NCI-H1436 treated with DMSO at 0.1 percent for 48 hours (cell line): Measurements from ENCODE around the gene PTPRT.

Experiments used
- DNase-seq: peaks from one replicate; lab custom pipeline; 2025; lab: John Stamatoyannopoulos, UW

PTPRT gene

DNA sequence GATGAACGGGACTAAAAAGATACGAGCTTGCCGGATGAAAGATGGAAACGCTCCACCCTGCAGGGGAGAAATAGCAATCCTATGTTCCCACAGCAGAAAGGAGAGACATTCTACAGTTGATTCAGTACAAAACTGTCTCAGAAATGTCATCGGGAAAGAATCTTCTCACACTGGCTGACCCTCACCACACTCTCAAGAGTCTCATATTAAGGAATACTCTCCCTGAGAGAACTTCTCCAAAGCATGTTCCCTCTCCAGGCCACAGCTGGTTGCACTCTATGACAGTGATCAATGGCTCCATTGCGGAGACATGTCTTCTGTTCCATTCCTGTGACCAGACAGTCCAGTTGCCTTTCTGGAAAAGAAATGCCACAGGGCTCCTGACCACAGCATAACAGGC, 813.6 kb downstream of the PTPRT start:
- no peak for DNase-seq

DNA sequence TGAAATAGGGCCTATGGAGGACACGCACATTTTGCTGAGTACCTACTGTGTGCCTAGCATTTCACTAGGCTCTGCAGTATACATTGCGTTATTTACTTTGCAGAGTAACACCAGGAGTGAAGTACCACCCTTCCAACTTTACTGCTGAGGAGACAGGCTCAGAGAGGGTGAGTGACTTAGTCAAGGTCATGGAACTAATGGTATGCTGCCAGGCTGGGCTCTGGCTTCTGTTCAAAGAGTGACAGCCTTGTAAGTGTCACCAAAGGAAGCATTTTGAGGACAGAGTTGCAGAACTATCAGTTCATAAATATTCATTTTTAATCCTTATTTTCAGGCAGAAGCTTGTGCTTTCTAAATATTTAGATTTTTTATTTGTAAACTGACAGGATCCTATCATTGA, 816.7 kb downstream of the PTPRT start:
- no peak for DNase-seq

GRCh38 chr20:42370075-42370474, 819.6 kb downstream of the PTPRT start:
- DNase-seq = no peak

GRCh38 chr20:42368910-42369309, 820.8 kb downstream of the PTPRT start:
- no peak for DNase-seq

DNA sequence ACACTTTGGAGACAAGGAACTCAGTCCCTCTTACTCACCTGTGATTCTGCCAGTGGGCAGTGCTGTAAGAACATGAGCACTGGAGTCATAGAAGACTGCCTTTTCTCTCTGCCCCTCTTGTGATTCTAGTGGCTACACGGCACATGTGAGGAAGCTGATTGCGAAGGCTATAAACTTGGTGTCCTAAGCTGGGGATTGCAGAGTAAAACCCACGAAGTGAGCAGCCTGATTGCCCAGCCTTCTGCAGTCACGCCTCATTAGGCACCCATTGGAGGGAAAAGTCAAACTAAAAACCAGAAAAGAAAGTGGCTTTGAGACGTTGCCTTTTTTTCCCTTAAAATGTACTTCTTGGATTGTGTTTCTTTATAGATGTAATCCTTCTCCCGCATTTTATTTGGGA, 823.1 kb downstream of the PTPRT start:
- DNase-seq = no peak

- DNase-seq = no peak
These were observed 825.3 kb downstream of the PTPRT start for GRCh38 chr20:42364446-42364845.

DNA sequence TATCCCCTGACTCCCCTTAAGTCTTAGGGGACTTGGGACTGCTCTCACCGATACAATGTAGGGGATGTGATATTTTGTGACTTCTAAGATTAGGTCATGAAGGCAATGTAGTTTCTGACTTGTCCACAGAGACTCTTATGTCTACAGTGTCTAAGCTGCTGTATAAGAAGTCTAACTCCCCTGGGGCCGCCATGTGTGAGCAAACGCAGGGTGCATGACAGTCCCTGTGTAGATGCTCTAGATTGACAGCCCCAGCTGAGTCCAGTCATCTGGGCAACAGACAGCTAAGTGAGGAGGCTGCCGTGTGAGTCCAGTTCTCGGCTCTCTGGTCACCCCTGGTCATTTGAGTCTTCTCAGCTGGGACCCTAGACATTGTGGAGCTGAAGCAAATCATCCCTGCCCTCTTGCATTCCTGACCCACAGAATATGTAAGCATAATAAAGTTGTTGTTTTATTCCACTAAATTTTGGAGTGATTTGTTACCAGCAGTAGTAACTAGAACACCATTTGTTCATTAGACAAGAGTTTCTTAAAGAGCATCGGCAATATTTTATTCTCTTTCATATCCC, 828.2 kb downstream of the PTPRT start:
- DNase-seq = no peak

DNA sequence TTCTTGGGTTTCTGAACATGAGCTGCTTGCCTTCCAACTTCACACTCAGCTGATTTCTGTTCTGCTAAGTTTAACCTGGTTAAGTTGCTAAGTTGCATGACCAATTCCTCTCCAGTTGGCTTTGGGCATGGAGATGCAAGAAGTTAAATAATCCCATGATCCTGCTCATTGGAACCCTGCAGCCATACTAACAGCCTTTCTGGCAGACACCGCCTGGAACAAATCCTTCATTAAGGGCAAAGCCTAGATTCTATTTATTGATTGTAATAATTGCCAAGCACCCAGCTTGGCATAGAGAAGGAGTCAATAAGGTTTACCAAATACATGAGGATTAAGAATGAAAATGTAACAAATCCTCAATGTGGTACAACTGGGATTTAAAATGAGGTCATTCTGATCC, 829.1 kb downstream of the PTPRT start:
- no peak for DNase-seq

DNA sequence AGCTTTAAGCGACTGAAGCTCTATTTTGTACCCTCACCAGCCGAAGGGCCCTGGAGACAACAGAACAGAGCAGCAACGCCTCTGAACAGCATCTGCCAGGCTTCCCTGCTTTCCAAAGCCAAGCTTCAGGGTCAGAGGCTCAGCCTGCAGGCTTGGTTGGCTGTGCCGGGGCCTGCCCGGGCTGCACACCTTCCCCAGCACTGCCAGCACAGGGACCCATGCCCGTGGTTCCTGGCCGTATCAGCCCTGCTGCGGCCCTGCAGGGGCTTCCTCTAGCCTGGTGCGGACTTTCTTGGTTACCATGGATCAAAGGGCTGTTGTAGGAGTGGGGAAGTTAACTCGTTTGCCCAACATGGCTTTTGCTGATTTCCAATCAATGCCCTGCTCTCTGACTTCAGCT, 830.1 kb downstream of the PTPRT start:
- DNase-seq = no peak

DNA sequence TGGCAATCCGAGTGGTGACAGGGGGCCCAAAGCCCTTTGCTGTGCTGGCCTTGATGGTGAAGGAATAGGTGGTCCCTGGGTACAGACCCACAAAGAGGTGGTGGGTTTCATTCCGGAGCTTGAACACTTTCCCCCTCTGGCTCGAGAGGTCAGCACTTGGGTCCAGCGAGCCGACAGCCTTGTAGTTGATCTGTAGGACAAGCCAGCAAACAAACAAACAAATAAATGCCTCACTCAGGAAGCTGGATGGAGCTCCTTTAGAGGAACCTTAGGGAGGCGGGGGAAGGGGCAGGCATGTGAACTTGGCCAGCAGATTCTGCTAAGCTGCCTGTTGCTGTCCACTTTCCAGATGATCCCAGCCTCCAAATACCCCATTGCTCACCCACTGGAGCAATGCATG, 837.6 kb downstream of the PTPRT start:
- DNase-seq = no peak

DNA sequence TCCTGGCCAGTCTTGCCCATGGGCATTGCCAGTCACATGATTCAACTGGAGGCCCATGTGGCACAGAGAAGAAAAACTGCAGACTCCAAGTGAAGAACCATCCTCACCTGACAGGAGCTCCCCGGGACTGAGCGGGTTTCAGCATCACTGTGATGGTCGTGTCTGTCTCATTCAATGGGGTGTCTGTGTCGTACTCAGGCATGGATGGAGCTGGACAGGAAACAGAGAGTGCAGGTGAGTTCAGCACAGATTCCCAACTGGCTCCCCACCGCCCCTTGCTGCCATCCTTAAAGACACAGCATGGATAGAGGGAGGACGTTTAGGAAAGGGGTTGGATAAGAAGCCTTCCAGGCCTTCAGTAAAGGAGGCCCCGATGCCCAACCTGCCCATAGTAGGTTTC, 839.2 kb downstream of the PTPRT start:
- DNase-seq = no peak

- no peak for DNase-seq
These were observed 843.2 kb downstream of the PTPRT start for GRCh38 chr20:42346189-42347170.

DNA sequence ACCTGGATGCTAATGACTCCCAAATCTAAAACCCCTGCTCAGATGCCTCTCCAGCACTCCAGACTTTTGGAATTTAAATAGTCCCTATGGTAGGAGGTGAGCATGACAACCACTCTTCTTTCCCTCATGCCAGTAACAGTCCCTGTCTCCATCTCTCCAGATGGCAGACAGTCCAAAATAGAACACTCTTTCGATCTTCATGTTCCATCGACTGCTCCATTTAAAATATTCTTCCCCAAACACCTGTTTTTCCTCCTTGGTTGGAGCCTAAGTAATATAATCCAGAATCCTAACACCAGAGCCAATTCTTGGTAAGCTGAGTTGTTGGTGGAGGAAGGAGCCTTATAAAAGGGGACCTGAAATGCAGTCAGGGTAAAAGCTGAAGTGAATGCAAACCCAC, 848.1 kb downstream of the PTPRT start:
- no peak for DNase-seq

GRCh38 chr20:42340368-42340767, 849.3 kb downstream of the PTPRT start:
- no peak for DNase-seq

DNA sequence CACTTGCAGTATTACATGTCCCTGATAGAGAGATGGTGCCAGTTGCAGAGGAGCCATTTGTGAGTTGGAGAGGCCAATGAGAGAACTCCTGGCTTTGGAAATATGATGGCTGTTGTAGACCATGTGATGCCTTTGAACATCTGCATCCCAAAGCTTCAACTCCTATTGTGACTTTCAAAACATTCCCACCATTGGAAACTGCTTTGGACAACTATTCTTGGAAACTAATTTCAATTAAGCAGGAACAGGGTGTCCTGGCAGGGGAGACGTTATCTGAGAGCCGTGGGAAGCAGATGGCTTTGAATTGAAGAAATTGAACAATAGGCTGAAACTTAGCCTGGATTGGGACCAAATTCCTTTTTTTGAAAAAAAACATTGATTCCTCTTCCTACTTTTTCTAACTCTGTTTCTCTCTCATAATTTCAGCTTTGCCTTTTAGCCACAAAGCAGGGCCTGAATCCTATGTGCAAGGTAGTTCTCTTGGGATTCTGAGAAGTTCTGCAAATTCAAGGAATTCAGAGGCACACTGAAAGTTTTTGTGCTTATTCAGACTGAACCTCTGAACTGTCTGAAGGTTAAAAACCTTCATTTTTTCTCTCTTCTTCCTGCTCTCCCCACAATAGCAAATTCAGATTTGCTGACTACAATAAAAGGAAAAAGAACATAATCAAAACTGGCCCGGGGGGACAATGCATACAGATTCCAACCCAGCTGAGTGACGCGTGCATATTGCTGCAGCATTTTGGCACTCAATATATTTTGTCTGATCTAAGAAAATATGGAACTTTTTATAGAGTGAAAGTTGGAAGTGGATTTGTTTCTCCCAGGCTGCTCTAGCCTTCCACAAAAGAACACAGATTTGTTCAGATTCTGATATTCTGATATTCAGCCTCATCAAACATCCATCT, 851.2 kb downstream of the PTPRT start:
- no peak for DNase-seq

- DNase-seq = no peak
These were observed 853.1 kb downstream of the PTPRT start for GRCh38 chr20:42336576-42336975.

DNA sequence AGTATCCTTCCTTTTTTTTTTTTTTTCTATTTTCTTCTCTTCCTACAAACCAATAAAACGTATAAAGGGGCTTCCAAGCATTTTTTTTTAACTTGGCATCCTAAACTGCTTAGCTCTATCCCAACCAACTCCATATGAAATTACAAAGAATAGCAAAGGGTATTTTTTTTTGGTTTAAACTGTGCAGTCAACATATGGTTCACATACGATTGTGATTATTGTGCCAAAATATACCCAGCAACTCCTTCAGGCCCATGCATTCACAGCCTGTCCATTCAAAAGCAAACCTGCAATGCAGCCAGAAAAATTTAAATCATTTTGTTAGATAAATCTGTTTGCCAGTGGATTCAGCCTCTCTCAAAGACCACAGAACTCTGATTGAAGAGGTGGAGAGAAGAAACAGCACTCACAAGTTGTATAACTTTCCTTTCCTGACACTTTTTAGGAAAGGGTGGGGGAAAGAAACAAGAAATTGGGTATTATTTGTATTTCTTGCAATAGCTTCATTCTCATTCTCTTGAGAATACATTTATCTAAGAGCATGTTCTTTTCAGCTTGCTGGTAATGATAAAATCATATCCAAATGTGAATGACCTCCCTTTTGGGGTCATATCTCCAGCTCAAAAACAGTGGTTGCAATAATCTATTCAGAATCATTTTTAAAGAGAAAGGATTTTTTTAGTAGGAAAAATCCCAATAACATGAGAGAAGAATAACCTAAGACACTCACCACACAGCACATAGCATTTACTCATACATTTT, 870.3 kb downstream of the PTPRT start:
- no peak for DNase-seq

GRCh38 chr20:42313704-42314103, 876.0 kb downstream of the PTPRT start:
- DNase-seq = no peak

GRCh38 chr20:42309050-42309449, 880.7 kb downstream of the PTPRT start:
- DNase-seq = no peak

DNA sequence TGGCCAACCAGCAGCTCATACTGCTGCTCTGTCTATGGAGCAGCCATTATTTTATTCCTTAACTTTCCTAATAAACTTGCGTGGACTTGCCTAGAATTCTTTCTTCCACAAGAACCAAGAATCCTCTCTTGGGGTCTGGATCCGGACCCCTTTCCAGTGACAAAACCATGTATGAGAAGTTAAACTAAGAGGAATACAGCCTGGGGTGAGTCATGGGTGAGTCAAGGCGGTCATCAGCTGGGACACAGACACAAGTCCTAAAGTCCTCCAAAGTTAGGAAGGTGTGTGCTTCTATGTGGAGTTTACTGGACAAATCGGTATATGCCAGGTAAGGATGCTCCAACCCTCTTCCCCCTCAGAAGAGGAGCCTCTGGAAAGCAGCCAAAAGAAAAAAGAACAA, 881.5 kb downstream of the PTPRT start:
- DNase-seq = no peak

DNA sequence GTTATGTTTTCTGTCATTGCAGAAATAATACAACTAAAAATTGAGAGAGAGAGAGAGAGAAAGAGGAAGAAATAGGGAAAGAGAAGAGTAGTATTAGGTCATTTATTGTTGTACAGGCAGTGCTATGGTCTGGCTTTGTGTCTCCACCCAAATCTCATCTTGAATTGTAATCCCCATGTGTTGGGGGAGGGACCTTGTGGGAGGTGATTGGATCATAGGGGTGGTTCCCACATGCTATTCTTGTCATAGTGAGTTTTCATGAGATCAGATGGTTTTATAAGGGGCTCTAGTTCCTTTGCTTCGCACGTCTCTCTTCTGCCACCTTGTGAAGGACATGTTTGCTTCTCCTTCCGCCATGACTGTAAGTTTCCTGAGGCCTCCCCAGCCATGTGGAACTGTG, 894.1 kb downstream of the PTPRT start:
- DNase-seq = no peak

- no peak for DNase-seq
These were observed 894.7 kb downstream of the PTPRT start for GRCh38 chr20:42294976-42295375.
